K562 (cell line): Measurements from ENCODE around the gene KRTAP1-1. TPM values are rescaled to one million over a fixed set of nuclear protein-coding genes. Genes with fewer than 3 reads are reported as not detected.

Experiments used
- HCFC1 ChIP-seq: IDR thresholded peaks from 2 replicates; pipeline ENCODE4 v1.6.1; 2012; ENCODE audit warnings: low read depth, low read length, improper control_type of control experiment
- JUND ChIP-seq, 2 experiments: IDR thresholded peaks; 2 replicates in 1 of 2; 3 replicates in 1 of 2; pipeline ENCODE4 v1.6.1; 2011; ENCODE audit warnings: borderline replicate concordance in 2 of 2, low read depth in 2 of 2, low read length in 2 of 2, improper control_type of control experiment in 1 of 2, missing biosample characterization in 1 of 2, missing genetic modification characterization in 1 of 2, missing genetic modification reagents in 1 of 2
- KDM5B ChIP-seq: fragments of 200-600 bp; sonication (generic); IDR thresholded peaks from 2 replicates; pipeline ENCODE4 v1.6.1; 2012; ENCODE audit warnings: low read depth, mild to moderate bottlenecking, moderate library complexity, low read length, control low read depth, inconsistent platforms; ENCODE audit not compliant: insufficient replicate concordance
- NCOA6 ChIP-seq: fragments of 450-650 bp; IDR thresholded peaks from 2 replicates; pipeline ENCODE4 v1.6.1; 2017; ENCODE audit warnings: mild to moderate bottlenecking
- RAD21 ChIP-seq, 2 experiments: fragments of 250-450 bp in 1 of 2; fragments of 450-650 bp in 1 of 2; sonication (Bioruptor Pico) in 1 of 2; formaldehyde crosslinking in 1 of 2; IDR thresholded peaks in 1 of 2; conservative IDR thresholded peaks in 1 of 2; 2 replicates each; pipeline versions ENCODE4 v1.4.0 to v1.8.0; 2020 to 2022; ENCODE audit warnings: mild to moderate bottlenecking in 2 of 2, moderate library complexity in 1 of 2
- SMARCA4 ChIP-seq: fragments of 450-650 bp; IDR thresholded peaks from 2 replicates; pipeline ENCODE4 v1.6.1; 2016
- SNIP1 ChIP-seq: fragments of 450-650 bp; IDR thresholded peaks from 2 replicates; pipeline ENCODE4 v1.7.1; 2017; ENCODE audit warnings: low read depth, mild to moderate bottlenecking
- SP2 ChIP-seq: IDR thresholded peaks from 2 replicates; pipeline ENCODE4 v1.6.1; 2011; ENCODE audit warnings: mild to moderate bottlenecking, low read depth, low read length, moderate library complexity; ENCODE audit not compliant: poor library complexity, severe bottlenecking; ENCODE audit errors: extremely low read depth
- SRSF1 ChIP-seq: fragments of 200-400 bp; formaldehyde crosslinking; IDR thresholded peaks from 2 replicates; pipeline ENCODE4 v1.6.1; 2017; ENCODE audit warnings: mild to moderate bottlenecking, low read depth, low read length, moderate library complexity
- TRIM24 ChIP-seq, 2 experiments: fragments of 450-650 bp; IDR thresholded peaks; 2 replicates each; pipeline ENCODE4 v1.6.1; 2016
- ZKSCAN8 ChIP-seq: fragments of 200-800 bp; sonication (Bioruptor generic); IDR thresholded peaks from 2 replicates; pipeline ENCODE4 v1.6.1; 2016; ENCODE audit warnings: missing genetic modification characterization, missing compliant biosample characterization
- ZNF133 ChIP-seq: fragments of 250-450 bp; sonication (Bioruptor Pico); IDR thresholded peaks from 2 replicates; pipeline ENCODE4 v1.4.0; 2020; ENCODE audit warnings: mild to moderate bottlenecking
- ZNF280A ChIP-seq: fragments of 450-650 bp; IDR thresholded peaks from 2 replicates; pipeline ENCODE4 v1.6.1; 2018; ENCODE audit warnings: mild to moderate bottlenecking, low read depth; ENCODE audit not compliant: partially characterized antibody
- ZNF589 ChIP-seq: fragments of 200-800 bp; sonication (Bioruptor generic); IDR thresholded peaks from 2 replicates; pipeline ENCODE4 v1.6.1; 2016; ENCODE audit warnings: low read depth, missing genetic modification characterization, missing compliant biosample characterization
- polyA plus RNA-seq, 8 experiments: library from polyadenylated mRNA; depleted of rRNA in 4 of 8; stranded (reverse) in 5 of 8; unstranded in 3 of 8; fragments of >200 nt; fragmentation: Nextera tagmentation in 2 of 8; fragmentation: Illumina TruSeq in 1 of 8; extraction: Ambion mirVana in 2 of 8; extraction: Trizol in 1 of 8; gene quantifications; 2 replicates each; pipeline versions ENCODE4 v1.2.1 to v1.2.3, GENCODE V29; 2011 to 2014; ENCODE audit warnings: inconsistent platforms in 1 of 8, missing spikeins in 1 of 8
- total RNA-seq, 7 experiments: library from RNA; depleted of rRNA in 6 of 7; stranded (reverse); fragments of >200 nt in 6 of 7; fragmentation: Illumina TruSeq in 2 of 7; extraction: Trizol in 2 of 7; gene quantifications; 2 replicates each; pipeline versions ENCODE4 v1.2.1 to v1.2.3, GENCODE V29; 2011 to 2021; ENCODE audit warnings: low replicate concordance in 1 of 7
- TF ChIP-seq, protein P1 (sequence below): fragments of 450-650 bp; formaldehyde crosslinking; IDR thresholded peaks from 2 replicates; pipeline ENCODE4 v1.4.0; 2020; ENCODE audit warnings: mild to moderate bottlenecking, moderate library complexity
- TF ChIP-seq, protein P2 (sequence below): fragments of 450-650 bp; IDR thresholded peaks from 2 replicates; pipeline ENCODE4 v1.6.1; 2016; ENCODE audit warnings: mild to moderate bottlenecking
- TF ChIP-seq, protein P3 (sequence below): fragments of 450-650 bp; IDR thresholded peaks from 2 replicates; pipeline ENCODE4 v1.6.1; 2017; ENCODE audit warnings: antibody characterized with exemption, mild to moderate bottlenecking

The KRTAP1-1 gene
- total and polyA plus RNA-seq, 9 of the 15 experiments (the other 6 are each of a cell fraction or from before 2014, with no cell fraction given), result not detected

DNA sequence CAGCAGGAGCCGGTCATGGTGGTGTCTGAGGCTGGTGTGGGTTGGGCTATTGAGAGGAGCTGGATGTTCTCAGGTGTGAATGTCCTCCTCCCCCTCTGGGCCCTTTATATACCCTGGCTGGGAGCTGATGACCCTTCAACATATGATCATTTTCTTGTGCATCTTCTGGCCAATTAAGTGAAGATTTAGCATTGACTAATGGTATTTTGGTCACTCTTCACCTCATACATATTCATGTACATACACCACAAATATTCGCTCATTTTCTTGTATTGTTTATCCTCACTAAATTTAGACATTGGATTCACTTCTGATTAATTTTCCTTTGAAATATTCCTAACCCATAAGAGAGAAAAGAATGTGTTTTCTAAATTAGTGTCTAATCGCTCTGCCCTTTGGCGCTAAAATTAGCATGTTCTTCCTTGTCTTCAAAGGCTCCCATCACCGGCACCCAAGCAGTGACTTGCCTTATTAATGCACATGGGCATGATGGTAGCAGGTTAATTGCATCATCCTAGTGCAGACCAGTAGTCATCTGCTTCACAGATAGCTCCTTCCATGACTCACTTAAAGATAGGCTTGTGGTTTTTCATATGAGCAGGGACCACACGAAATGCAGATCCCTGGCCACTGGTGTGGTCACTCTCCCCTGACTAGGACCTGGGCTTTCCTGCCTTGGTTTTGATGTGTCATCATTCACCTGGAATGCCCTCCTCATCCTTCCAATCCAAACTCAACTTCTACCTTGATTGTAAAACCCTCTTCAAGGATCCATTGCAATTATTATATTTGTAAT, 24.8 kb upstream of the KRTAP1-1 start, which contains the start of gene KRTAP2-4 (continued):
- no peak for TF ChIP-seq ZNF280A
- TF ChIP-seq, protein P1, sequence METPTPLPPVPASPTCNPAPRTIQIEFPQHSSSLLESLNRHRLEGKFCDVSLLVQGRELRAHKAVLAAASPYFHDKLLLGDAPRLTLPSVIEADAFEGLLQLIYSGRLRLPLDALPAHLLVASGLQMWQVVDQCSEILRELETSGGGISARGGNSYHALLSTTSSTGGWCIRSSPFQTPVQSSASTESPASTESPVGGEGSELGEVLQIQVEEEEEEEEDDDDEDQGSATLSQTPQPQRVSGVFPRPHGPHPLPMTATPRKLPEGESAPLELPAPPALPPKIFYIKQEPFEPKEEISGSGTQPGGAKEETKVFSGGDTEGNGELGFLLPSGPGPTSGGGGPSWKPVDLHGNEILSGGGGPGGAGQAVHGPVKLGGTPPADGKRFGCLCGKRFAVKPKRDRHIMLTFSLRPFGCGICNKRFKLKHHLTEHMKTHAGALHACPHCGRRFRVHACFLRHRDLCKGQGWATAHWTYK (CRISPR knock-in tag), result no peak
- no peak for TF ChIP-seq HCFC1
- TF ChIP-seq, protein P2, sequence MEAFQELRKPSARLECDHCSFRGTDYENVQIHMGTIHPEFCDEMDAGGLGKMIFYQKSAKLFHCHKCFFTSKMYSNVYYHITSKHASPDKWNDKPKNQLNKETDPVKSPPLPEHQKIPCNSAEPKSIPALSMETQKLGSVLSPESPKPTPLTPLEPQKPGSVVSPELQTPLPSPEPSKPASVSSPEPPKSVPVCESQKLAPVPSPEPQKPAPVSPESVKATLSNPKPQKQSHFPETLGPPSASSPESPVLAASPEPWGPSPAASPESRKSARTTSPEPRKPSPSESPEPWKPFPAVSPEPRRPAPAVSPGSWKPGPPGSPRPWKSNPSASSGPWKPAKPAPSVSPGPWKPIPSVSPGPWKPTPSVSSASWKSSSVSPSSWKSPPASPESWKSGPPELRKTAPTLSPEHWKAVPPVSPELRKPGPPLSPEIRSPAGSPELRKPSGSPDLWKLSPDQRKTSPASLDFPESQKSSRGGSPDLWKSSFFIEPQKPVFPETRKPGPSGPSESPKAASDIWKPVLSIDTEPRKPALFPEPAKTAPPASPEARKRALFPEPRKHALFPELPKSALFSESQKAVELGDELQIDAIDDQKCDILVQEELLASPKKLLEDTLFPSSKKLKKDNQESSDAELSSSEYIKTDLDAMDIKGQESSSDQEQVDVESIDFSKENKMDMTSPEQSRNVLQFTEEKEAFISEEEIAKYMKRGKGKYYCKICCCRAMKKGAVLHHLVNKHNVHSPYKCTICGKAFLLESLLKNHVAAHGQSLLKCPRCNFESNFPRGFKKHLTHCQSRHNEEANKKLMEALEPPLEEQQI, result no peak
- TF ChIP-seq NCOA6, result no peak
- TF ChIP-seq SNIP1, result no peak
- no peak for TF ChIP-seq SP2
- TF ChIP-seq ZKSCAN8, result peak; percentile 49; the same call in 1 of the 2 replicates
- peak; percentile 79; the same call in 1 of the 2 replicates for TF ChIP-seq SMARCA4
- 0 out of 4 replicates have a peak, but pooled peaks of 1 of the 2 experiments have one; percentile 11 for TF ChIP-seq RAD21 (CRISPR knock-in tag; conservative IDR thresholded peaks at IDR 0.05 in 1 of 2, IDR thresholded peaks at IDR 0.05 in 1 of 2)
- TF ChIP-seq SRSF1, result no peak
- TF ChIP-seq ZNF589 (CRISPR knock-in tag), result peak; percentile 85; the same call in 1 of the 2 replicates
- peak; percentile 68 to 81; a peak in 3 of 4 replicates for TF ChIP-seq TRIM24 (IDR thresholded peaks at IDR 0.05)
- no peak for TF ChIP-seq KDM5B
- TF ChIP-seq ZNF133, result no peak
- TF ChIP-seq, protein P3, sequence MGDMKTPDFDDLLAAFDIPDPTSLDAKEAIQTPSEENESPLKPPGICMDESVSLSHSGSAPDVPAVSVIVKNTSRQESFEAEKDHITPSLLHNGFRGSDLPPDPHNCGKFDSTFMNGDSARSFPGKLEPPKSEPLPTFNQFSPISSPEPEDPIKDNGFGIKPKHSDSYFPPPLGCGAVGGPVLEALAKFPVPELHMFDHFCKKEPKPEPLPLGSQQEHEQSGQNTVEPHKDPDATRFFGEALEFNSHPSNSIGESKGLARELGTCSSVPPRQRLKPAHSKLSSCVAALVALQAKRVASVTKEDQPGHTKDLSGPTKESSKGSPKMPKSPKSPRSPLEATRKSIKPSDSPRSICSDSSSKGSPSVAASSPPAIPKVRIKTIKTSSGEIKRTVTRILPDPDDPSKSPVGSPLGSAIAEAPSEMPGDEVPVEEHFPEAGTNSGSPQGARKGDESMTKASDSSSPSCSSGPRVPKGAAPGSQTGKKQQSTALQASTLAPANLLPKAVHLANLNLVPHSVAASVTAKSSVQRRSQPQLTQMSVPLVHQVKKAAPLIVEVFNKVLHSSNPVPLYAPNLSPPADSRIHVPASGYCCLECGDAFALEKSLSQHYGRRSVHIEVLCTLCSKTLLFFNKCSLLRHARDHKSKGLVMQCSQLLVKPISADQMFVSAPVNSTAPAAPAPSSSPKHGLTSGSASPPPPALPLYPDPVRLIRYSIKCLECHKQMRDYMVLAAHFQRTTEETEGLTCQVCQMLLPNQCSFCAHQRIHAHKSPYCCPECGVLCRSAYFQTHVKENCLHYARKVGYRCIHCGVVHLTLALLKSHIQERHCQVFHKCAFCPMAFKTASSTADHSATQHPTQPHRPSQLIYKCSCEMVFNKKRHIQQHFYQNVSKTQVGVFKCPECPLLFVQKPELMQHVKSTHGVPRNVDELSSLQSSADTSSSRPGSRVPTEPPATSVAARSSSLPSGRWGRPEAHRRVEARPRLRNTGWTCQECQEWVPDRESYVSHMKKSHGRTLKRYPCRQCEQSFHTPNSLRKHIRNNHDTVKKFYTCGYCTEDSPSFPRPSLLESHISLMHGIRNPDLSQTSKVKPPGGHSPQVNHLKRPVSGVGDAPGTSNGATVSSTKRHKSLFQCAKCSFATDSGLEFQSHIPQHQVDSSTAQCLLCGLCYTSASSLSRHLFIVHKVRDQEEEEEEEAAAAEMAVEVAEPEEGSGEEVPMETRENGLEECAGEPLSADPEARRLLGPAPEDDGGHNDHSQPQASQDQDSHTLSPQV, result no peak
- TF ChIP-seq JUND (IDR thresholded peaks at IDR 0.05; ENCODE audit: borderline replicate concordance, low read depth, low read length), result peak; percentile 96
- peak; percentile 96 for TF ChIP-seq JUND (tag; IDR thresholded peaks at IDR 0.05; ENCODE audit: borderline replicate concordance, low read depth, low read length)
